ENCODE results near the gene GTF3C1. TPM values are rescaled to one million over a fixed set of nuclear protein-coding genes. Genes with fewer than 3 reads are reported as not detected.

The GTF3C1 gene
- total and polyA plus RNA-seq, 2 of the 13 experiments (the other 11 are each of a cell fraction or from before 2014, with no cell fraction given), result 29.2 to 72.7 TPM

- TF ChIP-seq FOXP1 (IDR thresholded peaks at IDR 0.05) (0 out of 2 replicates have a peak, but pooled peaks have one; percentile 45), FOXP1 (CRISPR knock-in tag; IDR thresholded peaks at IDR 0.05) (no peak), GATA4 (IDR thresholded peaks at IDR 0.05; ENCODE audit: borderline replicate concordance, low read depth) (no peak), JUNB (CRISPR knock-in tag; IDR thresholded peaks at IDR 0.05; ENCODE audit: borderline replicate concordance) (no peak), MNT (IDR thresholded peaks at IDR 0.05) (peak; percentile 98), PRDM10 (CRISPR knock-in tag; IDR thresholded peaks at IDR 0.05; ENCODE audit: low read depth) (no peak), ZBTB49 (CRISPR knock-in tag; IDR thresholded peaks at IDR 0.05; ENCODE audit: borderline replicate concordance) (no peak), SRSF1 (optimal IDR thresholded peaks at IDR 0.05; ENCODE audit: low read depth, low read length) (no peak), FOXO1 (CRISPR knock-in tag; IDR thresholded peaks at IDR 0.05) (no peak), IKZF5 (CRISPR knock-in tag; IDR thresholded peaks at IDR 0.05) (no peak), IKZF1 (IDR thresholded peaks at IDR 0.05) (0 out of 2 replicates have a peak, but pooled peaks have one; percentile 37), ZNF781 (CRISPR knock-in tag; IDR thresholded peaks at IDR 0.05; ENCODE audit: borderline replicate concordance, not compliant biosample characterization) (no peak), ATF1 (CRISPR knock-in tag; IDR thresholded peaks at IDR 0.05) (no peak), ZFP36L1 (CRISPR knock-in tag; IDR thresholded peaks at IDR 0.05) (no peak)
These were observed 110.3 kb downstream of the GTF3C1 start (continued) for GRCh38 chr16:27439271-27440018.

All from HepG2 (cell line).